HG03354 (cell line): ENCODE data around the gene PDIA2.
"Not testable (repeated sequence)": the region's sequence is repeated elsewhere in the genome, so short reads cannot be mapped to it uniquely, and the experiment has no call there.

Source experiments
- ATAC-seq: cut with Tn5 transposase; IDR thresholded peaks from one replicate; pipeline ENCODE4 v1.9.1; 2021; ENCODE audit warnings: mild to moderate bottlenecking; ENCODE audit not compliant: unreplicated experiment, poor library complexity, severe bottlenecking

Gene PDIA2

GRCh38 chr16:263182-263774, 19.7 kb upstream of the PDIA2 start:
- ATAC-seq, result no peak

- no peak for ATAC-seq
These were observed 19.0 kb upstream of the PDIA2 start for GRCh38 chr16:263944-264343.

- no peak for ATAC-seq
These were observed 18.5 kb upstream of the PDIA2 start for GRCh38 chr16:264440-264951.

DNA sequence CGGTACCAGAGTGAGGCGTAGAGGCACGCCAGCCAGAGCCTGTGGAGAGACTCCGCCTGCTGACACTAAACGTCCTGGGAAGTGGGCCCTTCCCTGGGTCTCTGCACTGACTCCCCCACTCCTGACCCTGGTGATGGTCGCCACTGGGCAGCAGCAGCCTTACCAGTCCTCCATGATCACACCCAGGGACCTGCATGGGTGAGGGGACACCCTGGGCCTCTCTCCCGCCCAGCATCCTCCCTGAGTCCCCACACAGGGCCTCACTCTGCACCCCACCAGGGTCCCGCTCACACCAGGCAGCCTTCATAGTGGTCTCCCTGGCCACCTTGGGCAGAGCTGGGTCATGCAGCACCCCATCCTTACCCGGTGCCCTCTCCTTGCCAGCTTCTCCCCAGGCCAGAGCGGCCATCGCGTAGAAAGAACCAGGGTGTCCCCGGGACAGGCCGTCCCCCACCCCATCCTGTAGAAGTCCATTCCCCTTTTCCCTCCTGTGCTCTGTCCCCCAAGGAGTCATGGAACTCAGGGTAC, 17.9 kb upstream of the PDIA2 start:
- no peak for ATAC-seq

DNA sequence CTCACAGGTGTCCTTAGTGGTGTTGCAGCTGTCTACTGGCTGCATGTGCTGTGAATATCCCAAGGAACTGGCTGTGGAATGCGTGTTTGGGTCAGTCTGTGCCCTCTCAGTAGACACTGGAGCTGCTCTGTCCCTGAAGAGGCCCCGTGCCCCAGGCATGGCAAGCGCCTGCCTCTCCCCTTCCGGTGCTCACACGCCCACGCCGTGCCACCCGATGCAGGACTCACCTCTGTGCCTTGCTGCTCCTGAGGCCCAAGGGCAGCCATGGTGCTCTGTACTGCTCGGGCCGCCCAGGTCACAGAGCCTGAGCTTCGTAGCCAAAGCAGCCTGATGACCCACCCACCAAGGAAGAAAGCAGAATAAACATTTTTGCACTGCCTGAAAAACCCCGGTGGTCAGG, 17.3 kb upstream of the PDIA2 start:
- no peak for ATAC-seq

- no peak for ATAC-seq
These were observed 16.5 kb upstream of the PDIA2 start for GRCh38 chr16:266258-267164.

DNA sequence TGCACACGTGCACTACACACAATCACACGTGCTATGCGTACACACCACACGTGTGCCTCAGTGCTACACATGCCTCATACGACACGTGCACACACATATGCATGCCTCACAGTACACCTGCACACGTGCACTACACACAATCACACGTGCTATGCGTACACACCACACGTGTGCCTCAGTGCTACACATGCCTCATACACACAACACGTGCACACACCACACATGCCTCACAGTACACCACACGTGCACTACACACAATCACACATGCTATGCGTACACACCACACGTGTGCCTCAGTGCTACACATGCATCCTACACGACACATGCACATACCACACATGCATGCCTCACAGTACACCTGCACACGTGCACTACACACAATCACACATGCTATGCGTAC, 15.4 kb upstream of the PDIA2 start:
- not testable (repeated sequence) for ATAC-seq

GRCh38 chr16:268141-269053, 14.6 kb upstream of the PDIA2 start:
- no peak for ATAC-seq

DNA sequence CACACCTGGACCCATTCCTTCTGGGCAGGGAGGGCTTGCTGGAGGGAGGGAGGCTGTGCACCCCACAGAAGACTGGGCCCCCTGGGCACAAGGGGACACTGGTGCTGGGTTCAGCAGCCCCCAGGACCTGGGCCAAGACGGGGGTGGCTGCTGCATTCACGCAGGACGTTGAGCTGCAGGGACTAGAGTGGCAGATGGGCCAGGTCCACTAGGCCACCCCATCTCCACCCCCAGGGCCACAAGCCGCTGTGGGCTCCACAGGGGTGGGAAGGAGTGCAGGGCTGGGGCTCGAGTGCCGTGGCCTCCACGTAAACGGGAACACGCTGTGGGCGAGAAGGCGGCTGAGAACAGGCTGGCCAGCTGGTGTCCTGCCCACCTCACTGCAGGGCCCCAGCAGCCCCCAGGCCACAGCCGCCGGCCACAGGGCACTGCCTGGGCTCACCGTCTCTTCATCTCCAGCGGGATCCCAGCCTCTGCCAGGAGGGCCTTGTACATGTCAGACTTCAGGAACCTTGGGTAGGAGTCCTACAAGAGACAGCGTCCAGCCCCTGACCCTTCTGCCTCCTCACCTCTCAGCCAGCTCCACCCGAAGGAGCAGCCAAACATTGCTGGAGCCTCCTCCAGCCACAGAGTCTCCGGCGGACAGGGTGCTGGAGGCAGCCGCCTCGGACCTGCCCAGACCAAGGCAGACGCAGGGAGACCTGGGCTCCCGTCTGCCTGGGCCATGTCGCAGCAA, 13.7 kb upstream of the PDIA2 start:
- no peak for ATAC-seq

DNA sequence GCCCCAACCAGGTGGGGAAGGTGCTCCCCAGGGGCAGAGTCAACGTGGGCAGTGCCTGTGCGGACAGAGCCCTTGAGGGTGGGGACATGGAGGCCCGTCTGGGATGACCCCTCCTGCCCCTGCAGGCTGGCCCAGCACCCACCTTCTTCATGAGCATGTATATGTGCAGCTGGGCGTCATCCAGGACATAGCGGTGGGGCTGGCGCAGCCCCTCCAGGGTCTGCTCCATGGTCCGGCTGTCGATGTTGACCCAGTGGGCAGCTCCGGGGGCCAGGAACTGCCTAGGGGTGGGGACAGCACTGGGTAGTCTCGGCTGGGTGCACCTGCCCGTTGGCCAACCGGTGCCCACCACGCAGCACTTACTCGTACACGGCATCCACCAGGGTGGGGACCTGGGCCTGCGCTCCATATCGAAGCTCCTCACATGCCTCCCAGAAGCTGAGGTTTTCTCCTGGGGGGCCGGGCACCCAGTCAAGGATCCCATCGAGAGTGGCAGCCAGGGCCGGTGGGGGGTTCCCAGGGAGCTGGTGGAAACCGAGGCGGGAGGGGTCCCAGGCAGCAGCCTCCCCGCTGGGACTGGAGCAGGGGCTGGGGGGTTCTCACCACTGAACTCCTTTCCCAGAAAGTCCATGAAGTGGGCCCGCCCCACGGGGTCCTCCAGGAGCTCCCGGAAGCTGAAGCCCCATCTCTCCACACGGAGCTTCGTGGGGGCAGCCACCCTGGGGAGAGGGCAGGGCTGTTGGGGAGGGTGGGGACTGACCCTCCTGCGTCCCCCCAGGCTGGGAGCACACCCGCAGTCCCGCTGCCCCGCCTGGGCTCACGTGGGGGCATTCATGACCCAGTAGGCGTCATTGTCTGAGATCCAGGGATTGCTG, 12.3 kb upstream of the PDIA2 start:
- ATAC-seq, result no peak

DNA sequence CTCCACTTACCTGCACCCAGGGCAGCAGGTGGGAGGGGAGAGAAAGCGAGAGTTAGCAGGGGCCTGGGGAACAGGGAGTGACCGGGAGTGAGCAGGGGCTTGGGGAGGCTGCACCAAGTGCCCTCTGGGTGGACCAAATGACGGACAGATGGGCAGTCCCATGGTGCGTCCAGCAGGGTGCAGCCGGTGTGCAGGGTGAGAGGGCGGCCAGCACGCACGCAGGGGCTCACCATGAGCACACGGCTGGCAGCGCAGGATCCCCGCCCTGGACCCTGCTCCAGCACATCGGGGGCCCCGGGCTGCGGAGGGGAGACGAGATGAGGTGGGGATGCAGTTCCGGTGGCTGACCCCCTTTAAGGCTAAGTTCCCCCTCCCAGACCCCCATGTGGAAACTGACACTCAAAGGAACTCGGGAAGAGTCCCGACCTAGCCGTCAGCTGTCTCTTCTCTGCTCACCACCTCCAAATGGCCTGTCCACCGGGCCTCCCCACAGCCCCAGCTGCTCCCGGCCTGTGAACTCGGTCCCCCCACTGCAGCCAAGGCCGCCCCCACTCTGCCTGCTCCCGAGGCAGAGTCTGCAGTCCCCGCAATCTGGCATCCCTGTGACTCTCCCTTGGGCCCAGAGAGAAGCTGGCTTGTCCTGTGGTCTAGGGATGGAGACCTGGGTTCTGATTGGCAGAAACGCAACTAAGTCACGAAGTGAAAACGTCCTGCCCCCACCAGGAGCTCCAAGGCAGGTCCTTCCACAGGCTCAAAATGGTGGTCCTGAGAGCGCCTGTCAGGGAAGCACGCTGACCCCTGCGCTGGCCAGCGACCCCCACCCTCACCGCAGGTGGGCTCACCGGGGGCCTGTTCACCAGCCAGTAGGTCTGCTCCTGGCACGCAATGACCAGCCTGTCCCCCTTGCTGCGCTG, 10.1 kb upstream of the PDIA2 start:
- ATAC-seq, result no peak

DNA sequence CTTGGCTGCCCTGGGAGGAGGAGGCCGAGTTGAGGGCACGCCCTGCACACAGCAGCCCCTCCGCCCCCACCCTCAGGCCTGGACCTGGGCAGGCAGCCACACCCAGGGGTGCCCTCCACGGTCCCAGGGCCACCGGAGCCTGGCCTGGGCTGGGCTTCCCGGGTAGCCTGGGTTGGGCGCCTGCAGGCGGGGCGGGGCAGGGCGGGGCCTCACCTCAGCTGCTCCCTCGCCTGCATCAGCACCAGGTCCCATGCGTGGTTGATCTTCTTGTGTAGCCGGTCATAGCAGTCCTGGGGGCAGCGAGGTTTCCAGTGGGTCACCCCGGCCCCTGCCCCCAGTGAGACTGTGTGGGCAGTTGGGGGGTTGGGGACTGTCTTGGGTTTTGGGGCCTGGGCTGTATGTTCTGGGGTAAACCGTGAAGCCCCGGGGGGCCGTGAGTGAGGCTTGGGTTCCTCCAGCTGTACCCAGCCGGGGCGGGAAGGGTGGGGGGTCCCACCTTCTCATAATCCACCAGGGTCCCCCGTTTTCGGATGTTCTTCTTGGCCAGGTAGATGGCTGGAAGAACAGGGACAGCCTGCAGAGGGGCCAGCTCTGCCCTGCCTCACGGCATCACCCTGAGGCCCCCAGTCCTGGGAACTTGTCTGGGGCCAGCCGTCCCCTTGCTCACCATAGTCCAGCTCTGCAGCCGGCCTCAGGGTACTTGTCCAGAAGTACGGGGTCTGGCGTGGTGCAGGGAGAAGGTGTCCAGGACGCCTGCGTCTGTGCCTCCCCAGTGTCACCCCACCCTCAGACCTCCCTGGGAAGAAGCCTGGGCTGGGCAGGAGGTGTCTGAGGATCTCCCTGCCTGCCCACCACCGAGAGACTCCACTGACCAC, 9.2 kb upstream of the PDIA2 start:
- no peak for ATAC-seq

GRCh38 chr16:275041-275641, 7.8 kb upstream of the PDIA2 start:
- no peak for ATAC-seq

DNA sequence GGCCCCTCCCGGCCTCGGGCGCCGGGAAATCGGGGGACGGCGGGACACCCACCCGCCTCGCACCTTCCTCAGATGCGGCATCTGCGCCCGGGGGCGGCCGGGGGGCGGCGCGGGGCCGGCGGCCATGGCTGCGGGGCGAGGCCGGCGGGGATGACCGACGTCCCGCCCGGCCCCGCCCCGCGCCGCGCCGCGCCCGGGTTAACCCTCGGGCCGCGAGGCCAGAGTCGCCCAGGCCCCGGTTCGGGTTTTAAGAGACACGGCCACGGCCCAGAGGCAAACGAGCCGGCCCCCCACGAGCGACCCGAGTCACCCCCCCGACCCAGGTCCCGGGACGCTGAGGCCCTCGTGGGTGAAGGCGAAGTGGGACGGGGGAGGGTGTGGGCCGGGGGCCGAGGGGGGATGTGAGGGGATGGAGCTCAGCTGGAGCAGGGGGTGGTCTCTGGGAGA, 7.2 kb upstream of the PDIA2 start, which contains the start of gene RGS11:
TSS of gene RGS11 (minus strand) at position 159 of the 447 bp plus-strand sequence. CDS start at position 126, 33 bp downstream.
- ATAC-seq, result no peak

GRCh38 chr16:276426-277077, 6.4 kb upstream of the PDIA2 start:
- no peak for ATAC-seq
